ENCODE results near the gene ZNF2.
A peak's percentile ranks its signal among the peaks of the same experiment; 100 is the strongest.

ZNF2 gene

GRCh38 chr2:95165371-95166064, at the start of gene ZNF2:
ZNF2 (plus strand) TSS chr2:95165809; CDS start chr2:95176227, 10,418 bp downstream.
- 0 out of 2 replicates have a peak, but pooled peaks cover 4% of the 10 kb centered on the region for H3K79me2 ChIP-seq (ENCODE audit: low read length)
- no peaks in the 10 kb centered on the region for H3K9me2 ChIP-seq (replicated peaks; ENCODE audit: insufficient read depth, low read length)
- TF ChIP-seq EZH2 (optimal IDR thresholded peaks at IDR 0.05; ENCODE audit: low read depth, low read length) (no peak), EZH2phosphoT487 (IDR thresholded peaks at IDR 0.05; ENCODE audit: low read length) (no peak), CTCF (IDR thresholded peaks at IDR 0.05; ENCODE audit: low read length) (no peak)
- peak within 1 kb of the TSS; percentile 98 for H3K4me3 ChIP-seq (ENCODE audit: low read length)
- H3K27me3 ChIP-seq (replicated peaks; ENCODE audit: insufficient read depth, low read length), result no peaks in the 10 kb centered on the region
- no peaks in the 10 kb centered on the region for H3F3A ChIP-seq (ENCODE audit: insufficient read depth, low read length)
- peak within 1 kb of the TSS; percentile 97 for H2AFZ ChIP-seq (ENCODE audit: low read length)
- H3K4me2 ChIP-seq (ENCODE audit: low read depth, low read length), result peak within 1 kb of the TSS; percentile 88
- peak within 1 kb of the TSS; percentile 67; the same call in 1 of the 2 replicates for H3K27ac ChIP-seq (ENCODE audit: low read length)
- peak within 1 kb of the TSS; percentile 87 for H3K9ac ChIP-seq (ENCODE audit: low read length)
- DNase-seq, result peak; percentile 97
- no peaks in the 10 kb centered on the region for H3K36me3 ChIP-seq (replicated peaks; ENCODE audit: insufficient read depth, low read length)
- H3K9me3 ChIP-seq (replicated peaks; ENCODE audit: insufficient read depth, low read length), result no peaks in the 10 kb centered on the region
- no peaks in the 10 kb centered on the region for H3K4me1 ChIP-seq (ENCODE audit: low read length)
- H4K20me1 ChIP-seq (ENCODE audit: insufficient read depth, low read length), result no peaks in the 10 kb centered on the region

DNA sequence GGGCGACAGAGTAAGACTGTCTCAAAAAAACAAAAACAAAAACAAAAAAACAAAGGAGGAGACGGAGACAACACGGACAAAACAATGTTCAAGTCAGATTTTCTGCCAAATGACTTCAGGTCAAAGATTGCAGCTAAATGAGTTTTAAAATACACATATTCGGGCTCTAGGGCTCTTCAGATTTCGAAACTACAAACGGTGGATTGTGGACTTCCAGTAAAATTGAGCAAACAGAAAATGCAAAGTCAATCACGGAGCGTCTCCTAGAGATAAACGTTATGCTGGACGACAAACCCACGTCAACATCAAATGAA, 44.6 kb upstream of the ZNF2 start:
- Histone ChIP-seq H3K4me1 (ENCODE audit: low read length) (peaks cover 14% of the 10 kb centered on the region), H3K4me2 (ENCODE audit: low read depth, low read length) (peak overlapping the region; percentile 62; the same call in 1 of the 2 replicates), H4K20me1 (ENCODE audit: insufficient read depth, low read length) (0 out of 2 replicates have a peak, but pooled peaks cover 7% of the 10 kb centered on the region), H3K36me3 (replicated peaks; ENCODE audit: insufficient read depth, low read length) (no peaks in the 10 kb centered on the region; the same call in 1 of the 2 replicates), H3K9me2 (replicated peaks; ENCODE audit: insufficient read depth, low read length) (no peaks in the 10 kb centered on the region), H3K9me3 (replicated peaks; ENCODE audit: insufficient read depth, low read length) (no peaks in the 10 kb centered on the region), H3K79me2 (ENCODE audit: low read length) (peaks cover 54% of the 10 kb centered on the region), H3K4me3 (ENCODE audit: low read length) (peak overlapping the region; percentile 86), H3K9ac (ENCODE audit: low read length) (peak overlapping the region; percentile 95), H3K27ac (ENCODE audit: low read length) (peak overlapping the region; percentile 77; the same call in 1 of the 2 replicates), H3K27me3 (replicated peaks; ENCODE audit: insufficient read depth, low read length) (no peaks in the 10 kb centered on the region), H3F3A (ENCODE audit: insufficient read depth, low read length) (no peaks in the 10 kb centered on the region), H2AFZ (ENCODE audit: low read length) (peak overlapping the region; percentile 76)
- TF ChIP-seq EZH2 (optimal IDR thresholded peaks at IDR 0.05; ENCODE audit: low read depth, low read length), result no peak
- DNase-seq, result no peak

- Histone ChIP-seq H3K4me3 (ENCODE audit: low read length) (peak within 1 kb of the TSS; percentile 86), H3K27me3 (replicated peaks; ENCODE audit: insufficient read depth, low read length) (no peaks in the 10 kb centered on the region), H3K4me1 (ENCODE audit: low read length) (peaks cover 14% of the 10 kb centered on the region), H3K36me3 (replicated peaks; ENCODE audit: insufficient read depth, low read length) (no peaks in the 10 kb centered on the region), H3K9ac (ENCODE audit: low read length) (peak within 1 kb of the TSS; percentile 95), H3K9me2 (replicated peaks; ENCODE audit: insufficient read depth, low read length) (no peaks in the 10 kb centered on the region), H2AFZ (ENCODE audit: low read length) (peak within 1 kb of the TSS; percentile 76), H3K4me2 (ENCODE audit: low read depth, low read length) (peak within 1 kb of the TSS; percentile 62), H3K9me3 (replicated peaks; ENCODE audit: insufficient read depth, low read length) (no peaks in the 10 kb centered on the region), H3K79me2 (ENCODE audit: low read length) (peaks cover 50% of the 10 kb centered on the region), H3K27ac (ENCODE audit: low read length) (peak within 1 kb of the TSS; percentile 77), H4K20me1 (ENCODE audit: insufficient read depth, low read length) (0 out of 2 replicates have a peak, but pooled peaks cover 7% of the 10 kb centered on the region), H3F3A (ENCODE audit: insufficient read depth, low read length) (no peaks in the 10 kb centered on the region)
- peak; percentile 87 for DNase-seq
- TF ChIP-seq EZH2phosphoT487 (IDR thresholded peaks at IDR 0.05; ENCODE audit: low read length), result no peak
- no peak for TF ChIP-seq CTCF (IDR thresholded peaks at IDR 0.05; ENCODE audit: low read length)
- no peak for TF ChIP-seq EZH2 (optimal IDR thresholded peaks at IDR 0.05; ENCODE audit: low read depth, low read length)
Measured at GRCh38 chr2:95121407-95122196, 44.0 kb upstream of the ZNF2 start, which contains the start of gene MRPS5. MRPS5 (minus strand) TSS chr2:95121808; CDS start chr2:95121791, 17 bp downstream.
